Measurements from ENCODE around the gene TMC2. TPM values are rescaled to one million over a fixed set of nuclear protein-coding genes. Genes with fewer than 3 reads are reported as not detected.

Gene TMC2
- total RNA-seq, 1 experiment from 2014 or later, result not detected

DNA sequence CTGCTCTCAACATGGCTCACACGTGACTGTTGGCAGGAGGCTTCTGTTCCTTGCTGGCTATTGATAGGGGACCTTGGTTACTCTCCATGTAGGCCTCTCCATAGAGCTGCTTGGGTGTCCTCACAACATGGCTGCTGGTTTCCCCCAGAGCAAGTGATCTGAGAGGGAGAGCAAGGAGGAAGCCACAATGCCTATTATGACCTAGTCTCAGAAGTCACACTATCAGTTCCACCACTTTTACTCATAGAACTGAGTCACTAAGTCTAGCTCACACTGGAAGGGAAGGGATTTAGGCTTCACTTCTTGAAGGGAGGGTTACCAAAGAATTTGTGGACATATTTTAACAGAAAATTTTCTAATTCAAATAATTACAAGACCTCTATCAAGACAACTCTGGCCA is 107.3 kb downstream of the TMC2 start:
- TF ChIP-seq, protein P1, sequence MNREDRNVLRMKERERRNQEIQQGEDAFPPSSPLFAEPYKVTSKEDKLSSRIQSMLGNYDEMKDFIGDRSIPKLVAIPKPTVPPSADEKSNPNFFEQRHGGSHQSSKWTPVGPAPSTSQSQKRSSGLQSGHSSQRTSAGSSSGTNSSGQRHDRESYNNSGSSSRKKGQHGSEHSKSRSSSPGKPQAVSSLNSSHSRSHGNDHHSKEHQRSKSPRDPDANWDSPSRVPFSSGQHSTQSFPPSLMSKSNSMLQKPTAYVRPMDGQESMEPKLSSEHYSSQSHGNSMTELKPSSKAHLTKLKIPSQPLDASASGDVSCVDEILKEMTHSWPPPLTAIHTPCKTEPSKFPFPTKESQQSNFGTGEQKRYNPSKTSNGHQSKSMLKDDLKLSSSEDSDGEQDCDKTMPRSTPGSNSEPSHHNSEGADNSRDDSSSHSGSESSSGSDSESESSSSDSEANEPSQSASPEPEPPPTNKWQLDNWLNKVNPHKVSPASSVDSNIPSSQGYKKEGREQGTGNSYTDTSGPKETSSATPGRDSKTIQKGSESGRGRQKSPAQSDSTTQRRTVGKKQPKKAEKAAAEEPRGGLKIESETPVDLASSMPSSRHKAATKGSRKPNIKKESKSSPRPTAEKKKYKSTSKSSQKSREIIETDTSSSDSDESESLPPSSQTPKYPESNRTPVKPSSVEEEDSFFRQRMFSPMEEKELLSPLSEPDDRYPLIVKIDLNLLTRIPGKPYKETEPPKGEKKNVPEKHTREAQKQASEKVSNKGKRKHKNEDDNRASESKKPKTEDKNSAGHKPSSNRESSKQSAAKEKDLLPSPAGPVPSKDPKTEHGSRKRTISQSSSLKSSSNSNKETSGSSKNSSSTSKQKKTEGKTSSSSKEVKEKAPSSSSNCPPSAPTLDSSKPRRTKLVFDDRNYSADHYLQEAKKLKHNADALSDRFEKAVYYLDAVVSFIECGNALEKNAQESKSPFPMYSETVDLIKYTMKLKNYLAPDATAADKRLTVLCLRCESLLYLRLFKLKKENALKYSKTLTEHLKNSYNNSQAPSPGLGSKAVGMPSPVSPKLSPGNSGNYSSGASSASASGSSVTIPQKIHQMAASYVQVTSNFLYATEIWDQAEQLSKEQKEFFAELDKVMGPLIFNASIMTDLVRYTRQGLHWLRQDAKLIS (CRISPR knock-in tag; IDR thresholded peaks at IDR 0.05; ENCODE audit: borderline replicate concordance), result no peak
- TF ChIP-seq KAT7 (CRISPR knock-in tag; IDR thresholded peaks at IDR 0.05; ENCODE audit: borderline replicate concordance), result no peak
- no peak for TF ChIP-seq SP1 (CRISPR knock-in tag; conservative IDR thresholded peaks at IDR 0.05)
- Mint-ChIP-seq H3K9me3 (no peaks in the 10 kb centered on the region), H3K27ac (no peak overlapping the region), H3K36me3 (0 out of 2 replicates have a peak, but pooled peaks cover 2% of the 10 kb centered on the region), H3K4me3 (no peak overlapping the region), H3K27me3 (ENCODE audit: low read depth) (peaks cover 6% of the 10 kb centered on the region; the same call in 1 of the 2 replicates), H3K4me1 (no peaks in the 10 kb centered on the region)
- no peak for DNase-seq (ENCODE audit: low spot score)
- CTCF ChIA-PET, result interaction anchor here (0.8 to 1.7 kb wide), 2 partner anchors 119 to 122 kb away, joined by 4 to 8 read pairs; no protein-coding TSS in a partner anchor
- ATAC-seq, result no peak
- POLR2A ChIA-PET, result no interaction called here

DNA sequence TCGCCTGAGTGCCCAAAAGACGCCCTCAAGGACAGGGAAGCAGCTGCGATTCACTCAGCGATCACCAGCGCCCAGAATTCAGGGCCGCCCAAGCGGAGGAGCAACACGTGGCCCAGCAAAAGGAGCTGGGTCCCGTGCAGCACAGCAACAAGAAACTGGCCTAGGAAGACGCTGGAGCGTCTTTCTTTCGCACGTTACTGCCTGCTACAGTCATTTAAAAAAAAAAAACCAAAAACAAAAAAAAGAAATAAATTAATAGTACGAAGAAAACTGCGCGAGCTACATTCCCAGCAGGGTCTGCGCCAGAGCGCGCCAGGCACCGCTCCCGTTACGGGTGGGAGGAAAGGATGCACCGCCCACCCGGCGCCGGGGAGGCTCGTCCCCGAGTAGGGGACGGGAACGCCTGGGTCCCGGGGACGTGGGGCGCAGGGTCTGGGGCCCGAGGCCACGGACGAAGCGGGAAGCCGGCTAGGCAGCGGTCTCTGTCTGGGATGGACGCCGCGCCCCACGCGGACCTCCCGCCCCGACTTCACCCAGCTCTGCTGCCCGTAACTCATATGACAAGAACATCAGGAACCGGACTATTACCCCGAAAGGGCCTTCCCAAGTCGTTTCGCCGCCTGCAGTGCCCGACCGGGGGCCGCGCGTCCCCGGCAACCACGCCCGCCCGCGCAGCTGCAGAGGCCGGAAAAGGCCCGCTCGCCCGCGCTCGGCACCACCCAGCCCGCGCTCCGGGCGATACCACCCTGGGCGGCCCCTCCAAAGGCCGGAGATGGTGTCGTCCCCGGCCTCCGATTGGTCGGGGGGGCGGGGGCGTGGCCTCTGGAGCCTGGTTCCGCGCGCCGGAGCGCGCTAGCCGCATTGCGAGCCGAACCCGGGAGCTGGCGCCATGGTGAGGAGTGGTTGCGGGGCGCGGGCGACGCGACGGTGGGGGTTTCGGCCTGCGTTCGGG is 115.7 kb downstream of the TMC2 start, which contains the start of gene NOP56:
Gene NOP56 (plus strand): TSS at position 861 of the 952 bp plus-strand sequence. CDS start 29 bp downstream, at position 890.
- peak within 1 kb of the TSS; percentile 88 for H3K27ac Mint-ChIP-seq
- ChIA-PET POLR2A (interaction anchor here (0.7 to 2.2 kb wide), 11 partner anchors 8 to 181 kb away, joined by 3 to 22 read pairs (median 3); partner anchors contain the start of genes IDH3B and SNRPB), CTCF (interaction anchor here (0.7 to 3.7 kb wide), 7 partner anchors 12 to 265 kb away, joined by 3 to 30 read pairs (median 4); partner anchors contain the start of gene IDH3B)
- H3K4me3 Mint-ChIP-seq, result peak within 1 kb of the TSS; percentile 91
- H3K36me3 Mint-ChIP-seq, result peaks cover 43% of the 10 kb centered on the region
- H3K27me3 Mint-ChIP-seq (ENCODE audit: low read depth), result no peaks in the 10 kb centered on the region
- DNase-seq (ENCODE audit: low spot score) (peak; percentile 91), ATAC-seq (peak; percentile 80)
- H3K4me1 Mint-ChIP-seq, result peaks cover 24% of the 10 kb centered on the region
- no peaks in the 10 kb centered on the region for H3K9me3 Mint-ChIP-seq
- TF ChIP-seq, protein P2, sequence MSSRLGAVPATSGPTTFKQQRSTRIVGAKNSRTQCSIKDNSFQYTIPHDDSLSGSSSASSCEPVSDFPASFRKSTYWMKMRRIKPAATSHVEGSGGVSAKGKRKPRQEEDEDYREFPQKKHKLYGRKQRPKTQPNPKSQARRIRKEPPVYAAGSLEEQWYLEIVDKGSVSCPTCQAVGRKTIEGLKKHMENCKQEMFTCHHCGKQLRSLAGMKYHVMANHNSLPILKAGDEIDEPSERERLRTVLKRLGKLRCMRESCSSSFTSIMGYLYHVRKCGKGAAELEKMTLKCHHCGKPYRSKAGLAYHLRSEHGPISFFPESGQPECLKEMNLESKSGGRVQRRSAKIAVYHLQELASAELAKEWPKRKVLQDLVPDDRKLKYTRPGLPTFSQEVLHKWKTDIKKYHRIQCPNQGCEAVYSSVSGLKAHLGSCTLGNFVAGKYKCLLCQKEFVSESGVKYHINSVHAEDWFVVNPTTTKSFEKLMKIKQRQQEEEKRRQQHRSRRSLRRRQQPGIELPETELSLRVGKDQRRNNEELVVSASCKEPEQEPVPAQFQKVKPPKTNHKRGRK (CRISPR knock-in tag; IDR thresholded peaks at IDR 0.05; ENCODE audit: borderline replicate concordance), result no peak
- no peak; the same call in 1 of the 2 replicates for TF ChIP-seq SMAD4 (CRISPR knock-in tag; IDR thresholded peaks at IDR 0.05)
- no peak; the same call in 1 of the 2 replicates for TF ChIP-seq ZNF232 (CRISPR knock-in tag; IDR thresholded peaks at IDR 0.05)
- TF ChIP-seq ZNF317 (CRISPR knock-in tag; IDR thresholded peaks at IDR 0.05; ENCODE audit: borderline replicate concordance, low read depth), result no peak
- TF ChIP-seq, protein P3, sequence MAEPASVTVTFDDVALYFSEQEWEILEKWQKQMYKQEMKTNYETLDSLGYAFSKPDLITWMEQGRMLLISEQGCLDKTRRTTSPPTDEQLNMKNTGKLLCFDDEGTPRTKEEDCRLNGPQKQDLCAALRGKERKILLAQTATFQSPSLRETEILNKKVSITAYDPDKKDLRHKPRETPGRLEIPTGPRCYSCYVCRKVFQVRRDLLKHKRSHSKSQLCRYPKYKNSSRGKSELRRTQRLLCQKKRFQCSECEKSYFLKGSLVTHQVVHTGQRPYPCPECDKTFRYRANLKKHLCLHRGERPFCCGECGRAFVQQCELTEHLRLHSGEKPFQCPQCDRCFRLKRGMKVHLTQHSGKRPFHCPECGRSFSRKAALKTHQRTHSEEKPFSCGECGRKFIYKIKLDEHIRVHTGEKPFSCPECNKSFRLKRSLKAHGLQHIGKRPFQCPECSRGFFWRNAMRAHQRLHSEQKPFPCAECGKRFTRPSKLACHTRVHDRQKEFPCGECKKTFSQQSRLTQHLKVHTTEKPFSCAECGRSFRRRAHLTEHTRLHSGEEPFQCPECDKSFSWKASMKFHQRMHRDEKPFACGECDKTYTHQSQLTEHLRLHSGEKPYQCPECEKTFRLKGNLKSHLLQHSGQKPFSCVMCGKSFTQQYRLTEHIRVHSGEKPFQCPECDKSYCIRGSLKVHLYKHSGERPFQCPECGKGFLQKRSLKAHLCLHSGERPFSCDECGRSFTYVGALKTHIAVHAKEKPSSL (CRISPR knock-in tag; conservative IDR thresholded peaks at IDR 0.05), result no peak
- TF ChIP-seq TEAD4 (CRISPR knock-in tag; IDR thresholded peaks at IDR 0.05), result no peak
- TF ChIP-seq, protein P4, sequence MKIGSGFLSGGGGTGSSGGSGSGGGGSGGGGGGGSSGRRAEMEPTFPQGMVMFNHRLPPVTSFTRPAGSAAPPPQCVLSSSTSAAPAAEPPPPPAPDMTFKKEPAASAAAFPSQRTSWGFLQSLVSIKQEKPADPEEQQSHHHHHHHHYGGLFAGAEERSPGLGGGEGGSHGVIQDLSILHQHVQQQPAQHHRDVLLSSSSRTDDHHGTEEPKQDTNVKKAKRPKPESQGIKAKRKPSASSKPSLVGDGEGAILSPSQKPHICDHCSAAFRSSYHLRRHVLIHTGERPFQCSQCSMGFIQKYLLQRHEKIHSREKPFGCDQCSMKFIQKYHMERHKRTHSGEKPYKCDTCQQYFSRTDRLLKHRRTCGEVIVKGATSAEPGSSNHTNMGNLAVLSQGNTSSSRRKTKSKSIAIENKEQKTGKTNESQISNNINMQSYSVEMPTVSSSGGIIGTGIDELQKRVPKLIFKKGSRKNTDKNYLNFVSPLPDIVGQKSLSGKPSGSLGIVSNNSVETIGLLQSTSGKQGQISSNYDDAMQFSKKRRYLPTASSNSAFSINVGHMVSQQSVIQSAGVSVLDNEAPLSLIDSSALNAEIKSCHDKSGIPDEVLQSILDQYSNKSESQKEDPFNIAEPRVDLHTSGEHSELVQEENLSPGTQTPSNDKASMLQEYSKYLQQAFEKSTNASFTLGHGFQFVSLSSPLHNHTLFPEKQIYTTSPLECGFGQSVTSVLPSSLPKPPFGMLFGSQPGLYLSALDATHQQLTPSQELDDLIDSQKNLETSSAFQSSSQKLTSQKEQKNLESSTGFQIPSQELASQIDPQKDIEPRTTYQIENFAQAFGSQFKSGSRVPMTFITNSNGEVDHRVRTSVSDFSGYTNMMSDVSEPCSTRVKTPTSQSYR (CRISPR knock-in tag; IDR thresholded peaks at IDR 0.05), result no peak
- TF ChIP-seq, protein P5, sequence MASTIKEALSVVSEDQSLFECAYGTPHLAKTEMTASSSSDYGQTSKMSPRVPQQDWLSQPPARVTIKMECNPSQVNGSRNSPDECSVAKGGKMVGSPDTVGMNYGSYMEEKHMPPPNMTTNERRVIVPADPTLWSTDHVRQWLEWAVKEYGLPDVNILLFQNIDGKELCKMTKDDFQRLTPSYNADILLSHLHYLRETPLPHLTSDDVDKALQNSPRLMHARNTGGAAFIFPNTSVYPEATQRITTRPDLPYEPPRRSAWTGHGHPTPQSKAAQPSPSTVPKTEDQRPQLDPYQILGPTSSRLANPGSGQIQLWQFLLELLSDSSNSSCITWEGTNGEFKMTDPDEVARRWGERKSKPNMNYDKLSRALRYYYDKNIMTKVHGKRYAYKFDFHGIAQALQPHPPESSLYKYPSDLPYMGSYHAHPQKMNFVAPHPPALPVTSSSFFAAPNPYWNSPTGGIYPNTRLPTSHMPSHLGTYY (CRISPR knock-in tag; IDR thresholded peaks at IDR 0.05), result no peak
- TF ChIP-seq, protein P6, sequence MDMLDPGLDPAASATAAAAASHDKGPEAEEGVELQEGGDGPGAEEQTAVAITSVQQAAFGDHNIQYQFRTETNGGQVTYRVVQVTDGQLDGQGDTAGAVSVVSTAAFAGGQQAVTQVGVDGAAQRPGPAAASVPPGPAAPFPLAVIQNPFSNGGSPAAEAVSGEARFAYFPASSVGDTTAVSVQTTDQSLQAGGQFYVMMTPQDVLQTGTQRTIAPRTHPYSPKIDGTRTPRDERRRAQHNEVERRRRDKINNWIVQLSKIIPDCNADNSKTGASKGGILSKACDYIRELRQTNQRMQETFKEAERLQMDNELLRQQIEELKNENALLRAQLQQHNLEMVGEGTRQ (CRISPR knock-in tag; IDR thresholded peaks at IDR 0.05), result peak; percentile 73
- TF ChIP-seq JAZF1 (CRISPR knock-in tag; IDR thresholded peaks at IDR 0.05), result no peak
- TF ChIP-seq RELA (CRISPR knock-in tag; IDR thresholded peaks at IDR 0.05; ENCODE audit: borderline replicate concordance), result peak; percentile 88; the same call in 1 of the 2 replicates
- peak; percentile 77; the same call in 1 of the 2 replicates for TF ChIP-seq ZNF121 (CRISPR knock-in tag; IDR thresholded peaks at IDR 0.05)
- TF ChIP-seq, protein P7, sequence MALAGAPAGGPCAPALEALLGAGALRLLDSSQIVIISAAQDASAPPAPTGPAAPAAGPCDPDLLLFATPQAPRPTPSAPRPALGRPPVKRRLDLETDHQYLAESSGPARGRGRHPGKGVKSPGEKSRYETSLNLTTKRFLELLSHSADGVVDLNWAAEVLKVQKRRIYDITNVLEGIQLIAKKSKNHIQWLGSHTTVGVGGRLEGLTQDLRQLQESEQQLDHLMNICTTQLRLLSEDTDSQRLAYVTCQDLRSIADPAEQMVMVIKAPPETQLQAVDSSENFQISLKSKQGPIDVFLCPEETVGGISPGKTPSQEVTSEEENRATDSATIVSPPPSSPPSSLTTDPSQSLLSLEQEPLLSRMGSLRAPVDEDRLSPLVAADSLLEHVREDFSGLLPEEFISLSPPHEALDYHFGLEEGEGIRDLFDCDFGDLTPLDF (CRISPR knock-in tag; IDR thresholded peaks at IDR 0.05), result no peak
- no peak for TF ChIP-seq RORB (CRISPR knock-in tag; IDR thresholded peaks at IDR 0.05)
- no peak; the same call in 1 of the 2 replicates for TF ChIP-seq TP53 (CRISPR knock-in tag; IDR thresholded peaks at IDR 0.05)

Measured in WTC11 (cell line).